GM04504 (cell line): ENCODE measurements around the gene RAB33B.
A peak's percentile ranks its signal among the peaks of the same experiment; 100 is the strongest.
"Not testable (repeated sequence)": the region's sequence is repeated elsewhere in the genome, so short reads cannot be mapped to it uniquely, and the experiment has no call there.

Experiments
- DNase-seq: peaks from one replicate; pipeline ENCODE4 v3.0.0-alpha.2; 2012; ENCODE audit warnings: low read depth

Gene RAB33B

GRCh38 chr4:139464512-139464911 is 10.6 kb downstream of the RAB33B start:
- not testable (repeated sequence) for DNase-seq

GRCh38 chr4:139465922-139466321 is 12.0 kb downstream of the RAB33B start:
- no peak for DNase-seq

- not testable (repeated sequence) for DNase-seq
Measured at GRCh38 chr4:139468756-139469155, 14.8 kb downstream of the RAB33B start.

DNA sequence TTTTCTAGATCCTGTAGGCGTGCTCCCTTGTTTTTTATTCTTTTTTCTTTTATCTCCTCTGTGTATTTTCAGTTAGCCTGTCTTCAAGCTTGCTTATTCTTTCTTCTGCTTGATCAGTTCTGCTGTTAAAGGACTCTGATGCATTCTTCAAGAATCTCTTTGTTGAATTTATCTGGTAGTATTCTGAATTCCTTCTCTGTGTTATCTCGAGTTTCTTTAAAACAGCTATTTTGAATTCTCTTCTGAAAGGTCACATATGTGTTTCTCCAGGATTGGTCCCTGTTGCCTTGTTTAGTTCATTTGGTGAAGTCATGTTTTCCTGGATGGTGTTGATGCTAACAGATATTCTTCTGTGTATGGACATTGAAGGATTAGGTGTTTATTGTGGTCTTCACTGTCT is 15.3 kb downstream of the RAB33B start:
- DNase-seq, result no peak

GRCh38 chr4:139469869-139470268 is 15.9 kb downstream of the RAB33B start:
- DNase-seq, result no peak

DNA sequence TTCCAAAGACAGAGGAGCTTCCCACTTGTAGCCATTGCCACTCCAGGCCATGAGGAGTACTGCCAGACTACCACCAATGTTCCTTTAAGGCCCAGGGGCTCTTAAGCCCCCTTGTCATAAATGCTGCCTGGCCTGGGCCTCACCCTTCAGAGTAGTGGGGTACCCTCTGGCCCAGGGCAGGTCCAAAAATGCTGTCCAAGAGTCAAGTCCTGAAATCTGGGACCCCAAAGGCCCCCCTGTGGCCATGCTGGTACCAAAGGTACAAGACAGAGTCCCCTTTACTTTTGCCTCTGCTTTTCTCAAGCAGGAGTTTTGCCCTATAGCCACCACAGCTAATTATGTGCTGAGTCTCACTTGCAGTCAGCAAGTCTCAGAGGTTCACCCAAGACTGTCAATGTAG is 16.4 kb downstream of the RAB33B start:
- DNase-seq, result no peak

DNA sequence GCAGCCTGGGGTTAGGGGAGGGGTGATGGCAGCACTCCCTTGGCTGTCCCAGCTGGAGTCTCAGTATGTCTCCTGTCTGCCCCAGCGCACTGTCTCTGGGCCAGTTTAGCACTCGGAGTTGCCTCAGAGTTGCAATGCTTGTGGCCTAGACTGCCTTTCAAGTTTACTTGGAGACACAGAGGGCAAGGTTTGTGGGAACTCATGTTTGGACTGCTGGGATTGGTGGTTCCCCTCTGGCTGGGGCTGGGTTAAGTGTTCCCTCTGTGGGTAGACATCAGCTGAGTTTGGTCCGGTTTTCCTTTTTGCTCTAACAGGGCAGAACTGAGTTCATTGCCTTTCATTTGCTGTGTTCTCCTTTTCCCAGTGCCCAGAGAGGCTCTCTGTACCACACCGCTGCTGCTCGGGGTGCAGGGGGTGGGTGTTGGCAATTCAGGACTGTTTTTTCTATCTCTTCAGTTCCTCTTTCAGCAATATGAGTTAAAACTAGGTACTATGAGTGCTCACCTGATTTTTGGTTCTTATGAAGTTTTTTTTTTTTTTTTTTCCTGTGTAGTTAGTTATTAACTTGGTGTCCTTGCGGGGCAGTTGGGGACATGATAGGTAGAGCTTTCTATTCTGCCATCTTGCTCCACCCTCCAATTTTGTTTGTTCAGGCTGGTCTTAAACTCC is 17.2 kb downstream of the RAB33B start:
- no peak for DNase-seq

DNA sequence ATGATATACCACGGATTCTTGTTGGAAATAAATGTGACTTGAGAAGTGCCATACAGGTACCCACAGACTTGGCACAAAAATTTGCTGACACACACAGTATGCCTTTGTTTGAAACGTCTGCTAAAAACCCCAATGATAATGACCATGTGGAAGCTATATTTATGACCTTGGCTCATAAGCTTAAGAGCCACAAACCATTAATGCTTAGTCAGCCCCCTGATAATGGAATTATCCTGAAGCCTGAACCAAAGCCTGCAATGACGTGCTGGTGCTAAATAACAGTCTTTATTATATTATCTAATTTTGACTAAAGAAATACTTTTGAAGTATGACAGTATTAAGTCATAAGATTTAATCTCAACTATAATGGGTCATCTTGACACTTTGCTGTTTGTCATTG is 18.9 kb downstream of the RAB33B start:
- no peak for DNase-seq

DNA sequence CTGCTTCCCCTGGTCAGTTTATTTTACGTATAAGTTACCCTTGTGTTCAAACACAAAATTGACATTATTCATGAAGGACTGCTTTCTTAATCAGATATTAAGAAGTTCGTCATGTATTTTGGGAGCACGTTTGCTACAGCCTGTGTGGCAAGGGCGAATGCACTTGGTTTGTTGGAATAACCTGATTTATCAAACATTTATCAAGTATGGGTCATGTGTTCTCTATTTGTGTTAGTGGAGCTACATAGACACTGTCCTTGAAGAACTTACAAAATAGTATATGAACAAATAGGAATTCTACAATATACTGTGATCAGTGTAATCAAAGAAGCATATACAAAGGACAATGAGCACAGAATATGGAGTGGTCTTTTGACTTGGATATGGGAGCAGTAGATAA is 22.4 kb downstream of the RAB33B start:
- no peak for DNase-seq

- DNase-seq, result no peak
Measured at GRCh38 chr4:139481465-139481864, 27.5 kb downstream of the RAB33B start.

GRCh38 chr4:139483000-139483399 is 29.1 kb downstream of the RAB33B start:
- no peak for DNase-seq

DNA sequence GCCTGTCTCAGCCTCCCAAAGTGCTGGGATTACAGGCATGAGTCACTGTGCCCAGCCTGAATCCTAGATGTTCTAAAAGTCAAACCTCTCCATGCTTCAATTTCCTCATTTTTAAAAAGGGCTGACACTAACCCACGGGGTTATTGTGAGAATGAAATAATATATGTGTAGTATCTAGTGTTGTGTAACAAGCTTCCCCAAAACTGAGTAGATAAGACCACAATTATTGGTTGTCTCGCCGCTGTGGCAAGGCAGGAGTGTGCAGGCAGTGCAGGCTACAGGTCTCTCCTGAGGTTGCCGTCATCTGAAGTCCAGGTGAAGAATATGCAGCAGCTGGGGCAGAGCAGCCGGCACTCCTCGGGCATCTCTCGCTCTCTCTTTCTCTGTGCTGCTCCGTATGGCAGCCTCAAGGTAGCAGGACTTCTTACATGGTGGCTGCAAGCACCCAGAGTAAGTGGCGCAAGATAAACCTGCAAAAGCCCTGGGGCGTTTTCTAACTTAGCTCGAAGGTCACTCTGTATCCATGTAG is 30.9 kb downstream of the RAB33B start:
- no peak for DNase-seq

DNA sequence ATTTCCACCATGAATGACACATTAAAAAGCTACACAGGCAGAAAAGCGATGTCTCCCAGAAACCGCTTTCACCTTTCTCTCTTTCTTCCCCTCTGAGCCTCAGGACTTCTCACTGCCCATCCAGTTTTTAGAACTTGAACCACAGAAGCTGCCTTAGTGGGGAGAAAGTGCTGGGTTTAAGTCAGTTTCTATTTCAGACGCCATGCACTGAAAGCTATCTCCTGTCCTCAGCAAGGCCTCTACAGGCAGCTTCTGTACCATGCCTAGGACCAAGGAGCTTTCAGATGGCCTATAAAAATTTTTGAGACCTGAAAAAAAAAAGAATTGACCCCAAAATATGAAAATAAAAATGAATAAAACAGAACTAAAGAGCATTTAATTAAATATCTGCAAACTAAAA is 34.5 kb downstream of the RAB33B start:
- no peak for DNase-seq

DNA sequence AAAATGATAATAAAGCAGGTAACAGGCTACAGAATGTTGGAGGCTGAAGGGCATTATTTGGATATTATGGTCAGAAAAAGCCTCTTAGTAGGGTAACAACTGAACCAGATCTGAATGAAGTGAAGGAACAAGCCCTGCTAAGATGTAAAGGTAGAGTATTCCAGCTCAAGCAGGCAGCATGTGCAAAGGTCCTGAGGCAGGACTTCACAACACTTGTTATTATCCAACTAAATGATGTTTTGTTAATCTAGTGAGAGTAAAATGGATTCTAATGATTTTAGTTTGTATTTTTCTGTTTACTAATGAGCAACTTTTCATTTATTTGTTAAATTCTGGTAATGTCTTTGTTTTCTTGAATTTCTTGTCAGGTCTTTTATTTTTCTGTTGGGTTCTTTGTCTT is 35.7 kb downstream of the RAB33B start:
- DNase-seq, result no peak

GRCh38 chr4:139492429-139492828 is 38.5 kb downstream of the RAB33B start:
- DNase-seq, result no peak

- no peak for DNase-seq
Measured at GRCh38 chr4:139493176-139493575, 39.3 kb downstream of the RAB33B start.

DNA sequence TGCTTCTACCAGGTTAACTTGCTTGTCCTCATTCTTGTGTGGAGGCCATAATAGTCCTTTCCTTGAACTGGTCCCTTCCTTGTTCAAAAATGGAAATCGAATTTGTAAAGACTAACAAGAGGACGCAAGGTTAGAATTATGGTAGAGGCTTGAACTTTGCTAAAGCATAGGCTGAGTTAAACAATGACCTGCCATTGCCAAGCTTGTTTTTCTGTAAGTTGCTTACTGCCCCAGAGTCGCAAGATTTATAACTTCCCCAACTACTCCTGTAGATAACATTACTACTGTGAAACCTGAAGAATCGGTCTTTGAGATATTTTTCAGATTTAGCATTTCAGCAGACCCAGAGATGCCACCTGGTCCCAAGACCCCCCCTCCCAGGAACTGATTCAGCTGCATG is 45.3 kb downstream of the RAB33B start:
- no peak for DNase-seq

- peak; percentile 17 for DNase-seq
Measured at GRCh38 chr4:139501117-139501516, 47.2 kb downstream of the RAB33B start.

DNA sequence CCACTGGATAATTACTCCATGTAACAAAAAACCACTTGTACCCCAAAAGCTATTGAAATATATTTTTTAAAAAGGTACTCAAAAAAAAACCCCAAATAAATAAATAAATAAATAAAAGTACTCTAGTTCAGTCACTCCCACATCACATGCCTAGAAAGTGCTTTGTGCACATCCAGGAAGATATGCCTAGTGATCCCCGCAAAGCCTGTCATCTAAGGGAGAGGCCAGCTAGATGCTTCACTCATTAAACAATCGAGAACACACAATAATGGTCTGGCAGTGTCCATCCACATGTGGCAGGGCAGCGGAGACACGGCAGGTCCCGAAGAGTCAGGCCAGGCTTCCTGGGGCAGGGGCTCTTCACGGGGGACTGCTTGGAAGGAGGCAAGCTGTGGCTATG is 47.6 kb downstream of the RAB33B start:
- DNase-seq, result no peak

DNA sequence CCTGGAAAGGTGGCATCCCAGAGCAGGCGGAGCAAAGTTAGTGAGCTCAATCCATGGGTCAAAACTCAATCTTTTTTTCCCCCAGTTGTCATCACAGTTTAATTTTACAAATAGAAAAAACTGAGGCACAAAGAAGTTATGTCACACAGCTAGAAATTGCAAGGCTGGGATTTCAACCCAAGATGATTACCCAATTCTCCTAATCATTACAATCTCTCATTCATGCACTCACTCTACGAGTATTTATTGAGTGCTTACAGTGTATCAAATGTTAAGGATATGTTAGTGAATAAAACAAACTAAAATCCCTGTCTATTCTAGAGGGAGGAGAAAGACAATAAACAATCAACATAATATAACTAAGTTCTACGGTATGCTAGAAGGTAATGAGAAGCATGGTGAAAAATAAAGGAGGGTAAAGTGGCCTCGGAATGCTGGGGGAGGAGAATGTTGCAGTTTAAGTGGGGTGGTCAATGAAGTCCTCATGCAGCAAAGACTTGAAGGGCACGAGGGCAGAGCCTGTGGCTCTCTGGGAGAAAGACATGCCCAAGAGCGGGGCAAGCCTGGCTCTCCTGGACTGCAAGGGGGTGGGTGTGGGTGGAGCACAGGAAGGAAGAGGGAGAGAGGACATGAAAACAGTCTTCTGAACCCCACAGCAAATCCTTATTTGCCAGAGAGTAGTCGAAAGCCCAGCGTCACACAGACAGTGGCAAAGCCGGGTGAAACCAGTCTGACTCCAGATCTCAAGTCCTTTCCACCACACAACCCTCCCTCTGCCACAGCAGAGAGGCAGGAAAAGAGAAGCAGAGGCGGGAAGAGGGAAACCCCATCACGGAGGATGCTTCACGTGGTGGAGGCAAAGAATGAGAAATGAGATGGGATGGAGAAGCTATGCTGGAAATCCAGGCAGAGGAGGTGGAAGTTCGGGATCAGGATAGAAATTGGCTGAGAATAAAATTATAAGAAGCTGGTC is 48.3 kb downstream of the RAB33B start:
- DNase-seq, result no peak

GRCh38 chr4:139503622-139504166 is 49.8 kb downstream of the RAB33B start:
- no peak for DNase-seq

GRCh38 chr4:139506774-139507173 is 52.9 kb downstream of the RAB33B start:
- no peak for DNase-seq
